GM10266 (cell line): Measurements from ENCODE around the gene LRRC39.
"Not testable (repeated sequence)": the region's sequence is repeated elsewhere in the genome, so short reads cannot be mapped to it uniquely, and the experiment has no call there.

ENCODE experiments used
- DNase-seq: peaks from one replicate; pipeline ENCODE4 v3.0.0; 2012; ENCODE audit errors: extremely low spot score
- CTCF ChIP-seq: IDR thresholded peaks from 2 replicates; pipeline ENCODE4 v1.5.1; 2012; ENCODE audit warnings: mild to moderate bottlenecking, low read depth; ENCODE audit not compliant: control insufficient read depth, insufficient read depth; ENCODE audit errors: missing control alignments

LRRC39 gene

GRCh38 chr1:100206301-100206700 lies 28.2 kb upstream of the LRRC39 start:
- no peak for TF ChIP-seq CTCF

GRCh38 chr1:100205593-100205992 lies 27.5 kb upstream of the LRRC39 start:
- not testable (repeated sequence) for DNase-seq

More at GRCh38 chr1:100206301-100206700, 28.2 kb upstream of the LRRC39 start:
- no peak for DNase-seq

GRCh38 chr1:100205103-100205502 lies 27.0 kb upstream of the LRRC39 start:
- DNase-seq, result not testable (repeated sequence)

- DNase-seq, result not testable (repeated sequence)
Measured at GRCh38 chr1:100202703-100203102, 24.6 kb upstream of the LRRC39 start.

- DNase-seq, result not testable (repeated sequence)
Measured at GRCh38 chr1:100200060-100200459, 22.0 kb upstream of the LRRC39 start.

- TF ChIP-seq CTCF, result no peak
- no peak for DNase-seq
Measured at GRCh38 chr1:100198596-100198995, 20.5 kb upstream of the LRRC39 start.

GRCh38 chr1:100188617-100189016 lies 10.6 kb upstream of the LRRC39 start:
- DNase-seq, result no peak
- no peak for TF ChIP-seq CTCF

- no peak for DNase-seq
- TF ChIP-seq CTCF, result no peak
Measured at GRCh38 chr1:100187912-100188311, 9.9 kb upstream of the LRRC39 start.

- TF ChIP-seq CTCF, result no peak
- DNase-seq, result no peak
Measured at GRCh38 chr1:100184536-100184935, 6.5 kb upstream of the LRRC39 start.

GRCh38 chr1:100183370-100183769 lies 5.3 kb upstream of the LRRC39 start:
- no peak for DNase-seq
- no peak for TF ChIP-seq CTCF
